Activated naive CD8-positive, alpha-beta T cell treated with anti-CD3 and anti-CD28 coated beads, Interleukin-2, amount 50 U/mL, for 24 hours (primary cell): ENCODE data around the gene NINJ1.

Experiments
- ATAC-seq: fragments of 150-1000 bp; cut with Tn5 transposase; one replicate; pipeline ENCODE4 v1.10.0; 2021
- DNase-seq: peaks from one replicate; pipeline ENCODE4 v3.0.0; 2021
- H3K27ac Mint-ChIP-seq: one replicate; pipeline ENCODE4 v1.8.0; 2021; ENCODE audit warnings: mild to moderate bottlenecking, mixed read lengths
- H3K27me3 Mint-ChIP-seq: one replicate; pipeline ENCODE4 v1.8.0; 2021; ENCODE audit warnings: mixed read lengths
- H3K36me3 Mint-ChIP-seq: one replicate; pipeline ENCODE4 v1.8.0; 2021; ENCODE audit warnings: low read depth, mixed read lengths
- H3K4me1 Mint-ChIP-seq: one replicate; pipeline ENCODE4 v1.8.0; 2021; ENCODE audit warnings: mixed read lengths
- H3K4me3 Mint-ChIP-seq: one replicate; pipeline ENCODE4 v1.8.0; 2021; ENCODE audit warnings: mild to moderate bottlenecking, moderate library complexity, mixed read lengths
- H3K9me3 Mint-ChIP-seq: one replicate; pipeline ENCODE4 v1.8.0; 2021; ENCODE audit warnings: mixed read lengths

Gene NINJ1

DNA sequence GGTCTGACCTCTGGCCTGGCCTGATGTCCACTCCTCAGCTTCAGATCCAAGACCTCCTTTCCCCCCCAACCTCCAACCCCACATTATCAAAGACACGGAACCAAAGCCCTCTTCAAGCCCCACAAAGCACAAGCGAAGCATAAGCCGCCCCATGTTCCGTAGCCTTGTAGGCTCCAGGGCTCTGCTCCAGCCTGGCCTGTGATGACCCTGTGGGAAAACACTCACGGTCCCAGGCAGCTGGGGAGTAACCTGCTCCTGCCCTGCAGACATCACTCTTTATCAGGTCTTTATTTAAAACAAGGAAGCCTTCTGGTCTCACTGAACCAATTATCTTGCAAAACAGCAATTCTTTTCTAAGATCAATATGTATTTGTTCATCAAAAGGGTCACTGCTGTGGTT is 34.5 kb upstream of the NINJ1 start:
- Mint-ChIP-seq H3K9me3 (no peaks in the 10 kb centered on the region), H3K4me3 (no peak overlapping the region), H3K27ac (no peak overlapping the region), H3K27me3 (no peaks in the 10 kb centered on the region), H3K4me1 (no peaks in the 10 kb centered on the region), H3K36me3 (no peaks in the 10 kb centered on the region)
- ATAC-seq: no peak
- DNase-seq: no peak

DNA sequence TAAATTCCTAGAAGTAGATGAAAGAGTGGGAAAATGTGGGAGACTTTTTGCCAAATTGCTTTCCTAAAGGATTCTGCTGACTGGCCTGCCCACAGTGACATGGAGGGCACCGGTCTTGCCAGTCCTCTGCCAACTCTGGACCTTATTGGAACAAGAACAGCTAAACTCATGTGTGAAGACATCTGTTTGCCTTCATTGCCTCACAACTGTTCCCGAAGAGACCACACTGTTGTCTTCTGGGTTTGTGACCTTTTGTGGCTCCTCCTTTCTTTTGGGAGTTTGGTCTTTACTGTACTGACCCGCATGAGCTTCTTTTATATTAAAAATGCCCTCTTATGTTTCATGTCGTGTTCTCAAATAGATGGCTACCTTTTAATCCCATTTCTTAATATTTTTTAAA is 33.8 kb upstream of the NINJ1 start:
- Mint-ChIP-seq H3K4me1 (no peaks in the 10 kb centered on the region), H3K27me3 (no peaks in the 10 kb centered on the region), H3K4me3 (no peak overlapping the region), H3K36me3 (no peaks in the 10 kb centered on the region), H3K27ac (no peak overlapping the region), H3K9me3 (no peaks in the 10 kb centered on the region)
- ATAC-seq (no peak), DNase-seq (no peak)

DNA sequence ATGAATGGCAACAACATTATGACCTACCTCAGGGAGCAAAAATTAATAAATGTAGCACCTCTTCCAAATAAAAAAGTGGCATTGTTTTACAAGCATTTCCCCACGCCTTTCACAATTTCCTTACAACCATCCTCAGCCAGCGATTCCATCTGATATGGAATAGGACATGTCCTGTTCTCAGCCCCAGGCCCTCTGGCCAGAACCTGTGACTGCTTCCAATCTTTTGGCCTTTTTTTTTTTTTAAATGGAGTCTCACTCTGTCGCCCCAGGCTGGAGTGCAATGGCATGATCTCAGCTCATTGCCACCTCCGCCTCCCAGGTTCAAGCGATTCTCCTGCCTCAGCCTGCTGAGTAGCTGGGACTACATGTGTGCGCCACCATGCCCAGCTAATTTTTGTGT is 33.1 kb upstream of the NINJ1 start:
- no peaks in the 10 kb centered on the region for H3K4me1 Mint-ChIP-seq
- no peak for ATAC-seq
- H3K27ac Mint-ChIP-seq: no peak overlapping the region
- H3K9me3 Mint-ChIP-seq: no peaks in the 10 kb centered on the region
- no peak overlapping the region for H3K4me3 Mint-ChIP-seq
- H3K36me3 Mint-ChIP-seq: no peaks in the 10 kb centered on the region
- no peaks in the 10 kb centered on the region for H3K27me3 Mint-ChIP-seq
- no peak for DNase-seq

DNA sequence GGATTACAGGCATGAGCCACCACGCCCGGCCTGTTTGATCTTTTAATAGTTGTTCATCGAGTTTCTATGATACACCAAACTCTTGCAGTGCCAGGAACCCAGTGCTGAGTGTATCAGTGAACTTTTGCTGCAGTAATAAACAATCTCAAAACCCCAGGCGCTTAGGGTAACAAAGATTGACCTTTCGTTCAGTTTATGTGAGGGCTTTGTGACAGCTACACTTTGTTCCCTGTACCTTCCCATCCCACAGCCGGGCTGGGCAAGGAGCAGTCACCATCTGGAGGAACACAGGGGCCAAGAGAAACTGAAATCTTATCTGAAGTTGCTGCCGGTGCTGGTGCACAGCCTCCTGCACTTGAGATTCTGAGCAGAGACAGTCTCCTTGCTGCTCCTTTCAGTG is 32.6 kb upstream of the NINJ1 start:
- ATAC-seq: no peak
- no peak overlapping the region for H3K4me3 Mint-ChIP-seq
- H3K27ac Mint-ChIP-seq: no peak overlapping the region
- H3K36me3 Mint-ChIP-seq: no peaks in the 10 kb centered on the region
- H3K27me3 Mint-ChIP-seq: no peaks in the 10 kb centered on the region
- DNase-seq: no peak
- no peaks in the 10 kb centered on the region for H3K9me3 Mint-ChIP-seq
- no peaks in the 10 kb centered on the region for H3K4me1 Mint-ChIP-seq

DNA sequence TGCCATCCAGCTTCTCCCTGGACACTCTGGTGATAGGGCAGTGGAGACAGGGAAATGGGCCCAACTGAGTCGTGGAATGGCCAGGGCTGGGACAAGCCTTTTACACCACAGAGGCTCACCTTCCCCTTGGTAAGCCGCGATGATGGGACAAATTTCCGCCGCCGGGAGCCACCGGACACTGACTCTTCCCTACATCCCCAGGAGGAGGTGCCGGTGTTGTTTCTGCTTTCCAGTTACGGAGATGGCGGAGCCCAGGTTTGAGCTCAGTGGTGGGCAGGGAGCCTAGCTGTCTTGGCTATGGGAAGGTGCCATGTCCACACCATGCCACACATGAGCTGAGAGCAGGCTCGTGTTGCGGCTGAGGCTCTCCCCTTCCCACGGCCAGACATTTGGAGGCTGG is 30.0 kb upstream of the NINJ1 start:
- H3K36me3 Mint-ChIP-seq: no peaks in the 10 kb centered on the region
- H3K27me3 Mint-ChIP-seq: no peaks in the 10 kb centered on the region
- H3K9me3 Mint-ChIP-seq: no peaks in the 10 kb centered on the region
- ATAC-seq: no peak
- H3K27ac Mint-ChIP-seq: no peak overlapping the region
- no peak overlapping the region for H3K4me3 Mint-ChIP-seq
- DNase-seq: no peak
- peaks cover 9% of the 10 kb centered on the region for H3K4me1 Mint-ChIP-seq

DNA sequence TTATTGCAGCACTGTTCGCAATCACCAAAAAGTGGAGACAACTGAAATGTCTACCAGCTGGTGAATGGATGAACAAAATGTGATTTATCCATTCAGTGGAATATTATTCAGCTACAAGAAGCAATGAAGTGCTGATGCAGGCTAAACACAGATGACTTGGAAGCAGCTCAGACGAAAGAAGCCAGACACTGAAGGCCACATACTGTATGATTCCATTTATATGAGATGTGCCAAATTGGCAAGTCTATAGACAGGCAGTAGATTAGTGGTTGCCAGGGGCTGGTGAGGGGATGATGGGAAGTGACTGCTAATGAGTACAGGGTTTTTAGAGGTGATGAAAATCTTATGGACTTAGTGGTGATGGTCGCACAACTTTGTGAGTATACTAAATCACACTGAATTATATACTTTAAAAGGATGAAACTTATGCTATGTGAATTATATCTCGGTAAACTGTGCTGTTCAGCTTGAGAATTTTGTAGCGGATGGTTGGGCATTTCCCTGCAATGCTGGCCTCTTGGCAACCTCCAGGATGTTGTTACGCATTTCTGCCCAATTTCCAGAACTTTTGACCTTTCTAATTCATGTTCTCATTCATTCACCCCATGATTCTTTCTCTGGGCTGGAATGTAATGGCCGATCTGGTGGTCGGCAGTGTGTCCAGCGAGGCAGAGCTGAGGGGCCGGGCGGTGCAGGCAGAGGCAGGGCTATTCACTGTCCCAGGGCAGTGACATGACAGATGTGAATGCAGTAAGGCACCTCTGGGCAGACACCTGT is 27.9 kb upstream of the NINJ1 start:
- H3K4me3 Mint-ChIP-seq: no peak overlapping the region
- no peaks in the 10 kb centered on the region for H3K36me3 Mint-ChIP-seq
- no peaks in the 10 kb centered on the region for H3K27me3 Mint-ChIP-seq
- ATAC-seq: no peak
- no peak for DNase-seq
- H3K9me3 Mint-ChIP-seq: no peaks in the 10 kb centered on the region
- peaks cover 9% of the 10 kb centered on the region for H3K4me1 Mint-ChIP-seq
- H3K27ac Mint-ChIP-seq: no peak overlapping the region

DNA sequence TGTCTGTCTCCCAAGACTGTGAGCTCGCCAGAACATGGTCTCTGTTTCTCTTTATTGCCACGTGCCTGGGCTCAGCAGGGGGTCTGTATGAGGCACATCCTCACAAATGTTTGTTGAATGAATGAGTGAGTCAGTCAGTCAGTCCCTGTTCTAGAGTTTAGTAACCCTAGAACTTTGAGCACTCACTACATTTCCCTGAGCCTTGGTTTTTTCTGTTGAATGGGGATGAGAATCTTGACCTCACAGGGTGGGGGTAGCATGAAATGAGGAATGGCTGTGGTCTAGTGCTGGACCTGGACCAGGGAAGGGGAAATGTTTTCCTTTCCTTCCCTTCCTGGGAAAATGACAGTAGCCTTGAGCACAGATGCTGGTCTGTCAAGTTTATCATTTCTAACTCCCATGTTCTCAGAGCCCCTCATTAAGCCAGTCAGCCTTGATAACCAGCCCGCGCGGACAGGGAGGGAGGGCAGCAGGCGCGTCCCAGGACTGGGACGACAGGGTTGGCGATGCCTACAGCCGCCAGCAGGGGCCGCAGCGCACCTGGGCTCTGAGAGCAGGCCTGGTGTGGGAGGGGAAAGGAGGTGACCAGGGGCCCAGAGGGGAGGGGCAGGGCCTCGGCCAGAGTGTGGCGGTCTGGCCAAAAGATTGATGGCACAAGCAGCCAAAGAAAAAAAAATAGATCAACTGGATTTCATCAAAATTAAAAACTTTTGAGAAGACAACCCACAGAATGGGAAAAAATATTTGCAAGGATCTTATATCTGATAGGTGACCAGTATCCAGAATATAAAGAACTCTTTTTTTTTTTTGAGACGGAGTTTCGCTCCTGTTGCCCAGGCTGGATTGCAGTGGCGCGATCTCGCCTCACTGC is 25.8 kb upstream of the NINJ1 start:
- Mint-ChIP-seq H3K36me3 (no peaks in the 10 kb centered on the region), H3K4me3 (no peak overlapping the region), H3K9me3 (no peaks in the 10 kb centered on the region), H3K27me3 (no peaks in the 10 kb centered on the region), H3K27ac (no peak overlapping the region), H3K4me1 (peaks cover 16% of the 10 kb centered on the region)
- peak; percentile 85 for ATAC-seq
- peak; percentile 85 for DNase-seq

DNA sequence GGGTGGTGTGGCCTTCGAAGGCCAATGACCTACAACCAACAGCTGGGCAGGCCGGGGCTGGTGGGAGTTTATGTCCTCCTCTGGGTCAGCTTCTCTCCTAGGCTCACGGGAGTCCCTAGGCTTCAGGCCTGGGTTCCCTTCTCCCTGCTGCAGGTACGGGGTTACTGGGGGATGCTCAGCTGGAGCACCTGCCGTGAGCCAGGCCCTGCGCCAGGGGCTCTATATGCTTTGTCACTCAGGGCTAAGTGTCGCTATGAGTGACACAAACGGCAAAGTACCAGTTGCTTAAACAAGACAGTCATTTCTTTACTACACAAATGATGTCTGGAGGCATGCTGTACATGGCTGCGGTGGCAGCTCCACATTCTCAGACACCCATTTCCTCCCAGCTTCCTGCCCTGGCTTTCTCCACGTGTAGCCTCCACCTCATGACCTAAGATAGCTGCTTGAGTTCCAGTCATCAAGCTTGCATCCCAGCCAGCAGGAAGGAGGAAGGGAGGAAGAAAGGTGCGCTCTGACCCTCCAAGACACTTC is 22.5 kb upstream of the NINJ1 start:
- H3K9me3 Mint-ChIP-seq: no peaks in the 10 kb centered on the region
- no peak overlapping the region for H3K27ac Mint-ChIP-seq
- H3K4me1 Mint-ChIP-seq: peaks cover 16% of the 10 kb centered on the region
- H3K36me3 Mint-ChIP-seq: no peaks in the 10 kb centered on the region
- no peak overlapping the region for H3K4me3 Mint-ChIP-seq
- no peaks in the 10 kb centered on the region for H3K27me3 Mint-ChIP-seq
- peak; percentile 77 for ATAC-seq
- DNase-seq: no peak

DNA sequence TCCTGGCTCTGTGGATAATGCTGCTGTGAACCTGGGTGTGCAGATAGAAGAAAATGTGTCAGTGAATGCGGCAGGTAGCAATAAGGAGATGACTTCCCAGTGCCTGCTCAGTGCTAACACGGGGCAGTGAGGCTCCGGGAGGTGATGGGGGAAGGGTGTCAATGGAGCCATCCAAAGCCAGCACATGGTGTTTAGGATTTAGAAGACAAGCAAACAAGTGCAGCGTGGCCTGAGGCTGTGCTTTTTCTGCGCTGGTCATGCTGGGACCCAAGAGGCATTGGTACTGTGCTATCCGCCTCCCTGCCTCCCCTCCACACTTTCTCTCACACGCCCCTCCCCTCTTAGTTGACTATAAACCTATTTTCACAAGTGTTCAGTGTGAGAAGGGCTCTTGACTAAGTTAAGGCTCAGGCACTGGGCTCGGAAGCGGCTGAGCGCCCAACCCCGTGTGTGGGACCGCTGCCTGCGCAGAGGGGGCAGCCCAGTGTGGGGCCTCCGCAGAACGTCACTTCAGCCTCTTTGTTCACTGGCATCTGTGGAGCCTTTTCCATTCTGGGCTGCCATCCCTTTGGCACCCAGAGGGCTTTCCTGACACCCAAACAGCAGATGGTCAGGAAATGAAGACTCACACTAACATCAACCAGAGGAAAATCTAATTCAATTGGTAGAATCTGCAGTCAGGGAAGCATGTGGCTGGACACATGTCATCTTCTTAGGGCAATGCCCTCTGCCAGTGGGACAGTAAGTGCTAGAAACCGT is 21.8 kb upstream of the NINJ1 start:
- Mint-ChIP-seq H3K9me3 (no peaks in the 10 kb centered on the region), H3K4me1 (peaks cover 16% of the 10 kb centered on the region), H3K27ac (no peak overlapping the region), H3K36me3 (no peaks in the 10 kb centered on the region), H3K27me3 (no peaks in the 10 kb centered on the region), H3K4me3 (no peak overlapping the region)
- no peak for DNase-seq
- no peak for ATAC-seq

DNA sequence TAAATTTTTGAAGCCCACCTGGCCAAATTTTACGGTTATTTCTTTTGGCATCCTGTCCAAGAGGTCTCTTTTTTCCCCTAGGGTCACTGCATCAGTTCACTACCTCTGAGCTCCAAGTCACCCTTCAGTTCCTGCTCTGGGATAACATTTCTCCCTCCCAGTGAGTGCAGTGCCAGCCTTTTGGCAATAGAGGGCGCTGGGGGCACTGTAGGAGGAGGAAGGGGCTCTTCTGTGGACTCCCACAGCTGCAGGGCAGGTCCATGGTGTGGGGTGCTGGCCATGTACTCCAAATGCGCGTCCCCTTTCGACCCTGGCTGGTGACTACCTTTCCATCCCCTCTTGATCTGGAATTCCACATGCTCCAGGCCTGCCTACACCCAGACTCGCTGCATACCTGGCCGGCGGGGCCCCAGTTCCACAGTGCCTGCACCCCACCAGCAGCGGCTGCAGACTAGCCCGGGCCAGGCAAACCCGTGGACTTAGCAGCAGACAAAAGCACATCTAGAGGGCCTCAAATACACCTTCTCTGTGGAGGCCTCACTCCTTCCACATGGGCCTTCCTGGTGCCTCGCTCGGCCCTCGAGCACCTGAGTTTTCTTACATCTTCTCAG is 20.3 kb upstream of the NINJ1 start:
- H3K27ac Mint-ChIP-seq: no peak overlapping the region
- H3K4me3 Mint-ChIP-seq: no peak overlapping the region
- no peaks in the 10 kb centered on the region for H3K9me3 Mint-ChIP-seq
- DNase-seq (peak; percentile 48), ATAC-seq (peak; percentile 27)
- no peaks in the 10 kb centered on the region for H3K36me3 Mint-ChIP-seq
- H3K4me1 Mint-ChIP-seq: peaks cover 18% of the 10 kb centered on the region
- H3K27me3 Mint-ChIP-seq: no peaks in the 10 kb centered on the region

DNA sequence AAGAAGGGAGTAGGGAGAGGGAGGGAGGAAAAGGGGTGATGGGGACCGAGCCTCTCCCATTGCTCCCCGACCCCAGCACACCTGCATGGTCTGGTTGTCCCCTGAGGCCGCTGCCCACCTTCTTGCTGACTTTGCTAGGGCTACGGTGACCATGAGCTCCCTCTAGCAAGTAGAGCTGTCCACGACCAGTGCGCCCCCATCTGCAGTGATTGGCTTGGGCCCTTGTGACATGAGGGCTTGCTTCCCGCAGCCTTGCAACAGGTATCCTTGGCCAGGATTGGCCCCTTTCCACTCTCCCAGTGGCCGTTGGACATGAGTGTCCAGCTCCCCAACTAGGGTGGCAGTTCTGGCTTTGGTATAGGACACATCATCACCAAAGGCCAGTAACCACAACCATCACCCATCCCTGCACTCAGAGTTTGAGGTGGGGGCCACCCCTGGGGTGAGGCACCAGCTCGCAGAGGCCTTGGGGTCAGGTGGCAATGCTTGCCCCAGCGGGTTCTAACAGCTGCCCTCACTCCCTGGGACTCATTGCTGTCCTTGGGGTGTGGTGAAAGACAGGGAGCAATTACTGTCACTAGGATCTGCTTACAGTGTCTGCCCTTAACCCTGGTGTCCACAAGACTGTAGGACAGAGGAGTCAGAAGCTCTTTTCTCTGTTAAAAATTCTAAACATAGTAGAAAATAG is 17.2 kb upstream of the NINJ1 start:
- Mint-ChIP-seq H3K9me3 (peaks cover 12% of the 10 kb centered on the region), H3K36me3 (peaks cover 21% of the 10 kb centered on the region), H3K27ac (no peak overlapping the region), H3K27me3 (no peaks in the 10 kb centered on the region), H3K4me3 (no peak overlapping the region), H3K4me1 (peaks cover 37% of the 10 kb centered on the region)
- no peak for DNase-seq
- ATAC-seq: no peak

DNA sequence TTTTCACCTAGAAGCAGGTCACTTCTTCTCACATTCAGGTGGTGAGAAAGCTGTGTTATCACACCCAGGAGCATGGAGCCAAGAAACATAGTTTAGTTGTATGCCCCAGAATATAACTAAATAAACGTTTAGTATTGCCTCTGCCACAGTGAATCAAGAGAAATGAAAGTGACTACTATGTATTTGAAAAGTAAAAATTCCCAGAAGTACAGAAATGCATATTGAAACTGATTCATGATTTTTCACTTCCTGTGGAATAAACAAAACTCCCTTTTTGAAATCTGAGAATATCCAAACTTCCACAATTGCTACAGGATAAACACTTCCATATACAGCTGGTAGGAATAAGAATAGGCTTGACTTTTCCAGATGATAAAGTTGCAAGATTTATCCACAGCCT is 15.3 kb upstream of the NINJ1 start:
- Mint-ChIP-seq H3K4me3 (peak overlapping the region; percentile 4), H3K9me3 (peaks cover 17% of the 10 kb centered on the region), H3K4me1 (peaks cover 46% of the 10 kb centered on the region), H3K27me3 (no peaks in the 10 kb centered on the region), H3K36me3 (peaks cover 25% of the 10 kb centered on the region), H3K27ac (peak overlapping the region; percentile 40)
- ATAC-seq (no peak), DNase-seq (no peak)

DNA sequence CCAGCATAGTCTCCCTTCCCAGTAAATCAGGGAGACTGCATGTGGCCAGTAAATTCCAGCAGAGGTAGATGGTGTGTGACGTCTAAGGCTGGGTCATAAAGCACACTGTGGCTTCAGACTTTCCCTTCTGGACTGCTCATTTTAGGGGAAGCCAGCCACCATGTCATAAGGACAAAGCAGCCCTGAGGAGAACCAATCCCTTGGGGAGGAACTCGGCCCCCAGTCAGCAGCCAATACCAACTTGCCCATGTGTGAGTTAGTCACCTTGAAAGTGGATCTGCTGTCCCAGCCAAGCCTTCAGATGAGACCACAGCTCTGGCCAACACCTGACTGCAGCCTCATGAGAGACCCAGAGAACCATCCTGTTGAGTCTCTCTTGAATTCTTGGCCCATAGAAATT is 14.7 kb upstream of the NINJ1 start:
- Mint-ChIP-seq H3K4me1 (peaks cover 52% of the 10 kb centered on the region), H3K36me3 (peaks cover 25% of the 10 kb centered on the region), H3K27me3 (no peaks in the 10 kb centered on the region), H3K9me3 (peaks cover 17% of the 10 kb centered on the region), H3K4me3 (peak overlapping the region; percentile 4), H3K27ac (peak overlapping the region; percentile 62)
- no peak for ATAC-seq
- no peak for DNase-seq

DNA sequence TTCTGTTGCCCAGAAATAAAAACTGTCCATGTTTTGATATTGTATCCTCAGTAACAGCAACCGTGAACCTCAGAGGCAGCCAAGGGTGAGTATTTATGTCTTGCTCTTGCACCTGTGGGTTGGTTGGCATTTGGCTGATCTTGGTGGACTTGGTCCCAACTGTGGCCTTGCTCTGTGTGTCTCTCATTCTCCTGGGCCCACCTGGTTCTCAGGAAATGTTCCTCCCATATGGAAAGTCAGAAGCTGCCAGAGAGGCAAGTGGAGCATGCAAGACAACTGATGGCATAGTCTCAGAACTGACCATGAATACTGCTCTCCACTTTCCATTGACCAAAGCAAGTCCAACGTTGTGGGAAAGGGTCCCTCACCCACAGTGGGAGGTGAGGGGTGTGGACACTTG is 13.6 kb upstream of the NINJ1 start:
- no peak overlapping the region for H3K4me3 Mint-ChIP-seq
- peaks cover 58% of the 10 kb centered on the region for H3K4me1 Mint-ChIP-seq
- peaks cover 17% of the 10 kb centered on the region for H3K9me3 Mint-ChIP-seq
- peaks cover 25% of the 10 kb centered on the region for H3K36me3 Mint-ChIP-seq
- H3K27me3 Mint-ChIP-seq: no peaks in the 10 kb centered on the region
- no peak overlapping the region for H3K27ac Mint-ChIP-seq
- ATAC-seq (no peak), DNase-seq (no peak)
